ENCODE results near the gene RYR3.

GRCh38 chr15:33569036-33569435 lies 258.3 kb downstream of the RYR3 start:
- TF ChIP-seq CTCF (IDR thresholded peaks at IDR 0.05; ENCODE audit: insufficient read depth, low read depth, low read length) (no peak), EZH2 (IDR thresholded peaks at IDR 0.05; ENCODE audit: insufficient read depth, low read length) (no peak)

All from astrocyte (in vitro differentiated cells and primary cell).